GM23338 (cell line): ENCODE data around the gene ADIPOR2. TPM values are rescaled to one million over a fixed set of nuclear protein-coding genes. Genes with fewer than 3 reads are reported as not detected.

Experiments used
- ATAC-seq: fragments of 200-7000 bp; cut with Tn5 transposase; 3 replicates; pipeline ENCODE4 v1.9.1; 2020
- DNase-seq: peaks from one replicate; pipeline ENCODE4 v3.0.0-alpha.2; 2015; ENCODE audit warnings: low spot score
- H2AFZ ChIP-seq: fragments of 200-600 bp; sonication (generic); 2 replicates; pipeline ENCODE4 v1.8.0; 2016; ENCODE audit warnings: antibody characterized with exemption, mild to moderate bottlenecking, moderate library complexity
- H3F3A ChIP-seq: fragments of 200-600 bp; sonication (generic); replicated peaks from 2 replicates; pipeline ENCODE4 v1.8.0; 2017; ENCODE audit warnings: antibody characterized with exemption, mixed run types, low read depth
- H3K27ac ChIP-seq: fragments of 200-600 bp; sonication (generic); 2 replicates; pipeline ENCODE4 v1.6.1; 2016; ENCODE audit warnings: low read depth
- H3K27me3 ChIP-seq: fragments of 200-600 bp; sonication (generic); 2 replicates; pipeline ENCODE4 v1.8.0; 2016; ENCODE audit warnings: mild to moderate bottlenecking, mixed run types, moderate library complexity; ENCODE audit not compliant: insufficient read depth
- H3K36me3 ChIP-seq: fragments of 200-600 bp; sonication (generic); 2 replicates; pipeline ENCODE4 v1.8.0; 2016; ENCODE audit warnings: mild to moderate bottlenecking; ENCODE audit not compliant: insufficient read depth
- H3K4me1 ChIP-seq: fragments of 200-600 bp; sonication (generic); 2 replicates; pipeline ENCODE4 v1.8.0; 2016; ENCODE audit warnings: mild to moderate bottlenecking, moderate library complexity; ENCODE audit not compliant: insufficient read depth
- H3K4me2 ChIP-seq: fragments of 200-600 bp; sonication (generic); 2 replicates; pipeline ENCODE4 v1.7.1; 2017; ENCODE audit warnings: mixed run types
- H3K4me3 ChIP-seq: fragments of 200-600 bp; sonication (generic); 2 replicates; pipeline ENCODE4 v1.6.1; 2016; ENCODE audit warnings: mixed run types
- H3K79me2 ChIP-seq: fragments of 200-600 bp; sonication (generic); replicated peaks from 2 replicates; pipeline ENCODE4 v1.8.0; 2017; ENCODE audit warnings: mild to moderate bottlenecking; ENCODE audit not compliant: insufficient read depth
- H3K9me2 ChIP-seq: fragments of 200-600 bp; sonication (generic); 2 replicates; pipeline ENCODE4 v1.8.0; 2017; ENCODE audit not compliant: insufficient read depth
- H4K20me1 ChIP-seq: fragments of 200-600 bp; sonication (generic); replicated peaks from 2 replicates; pipeline ENCODE4 v1.8.0; 2017; ENCODE audit warnings: mild to moderate bottlenecking; ENCODE audit not compliant: insufficient read depth
- H3K27ac Mint-ChIP-seq: 2 replicates; pipeline ENCODE4 v1.8.0; 2020; ENCODE audit warnings: inconsistent platforms, mild to moderate bottlenecking, moderate library complexity, mixed read lengths
- H3K27me3 Mint-ChIP-seq: 3 replicates; pipeline ENCODE4 v1.8.0; 2022; ENCODE audit warnings: low read depth, mild to moderate bottlenecking, moderate library complexity, mixed read lengths, inconsistent platforms; ENCODE audit not compliant: insufficient read depth, poor library complexity
- H3K36me3 Mint-ChIP-seq: 3 replicates; pipeline ENCODE4 v1.8.0; 2021; ENCODE audit warnings: low read depth, mild to moderate bottlenecking, inconsistent platforms, moderate library complexity, mixed read lengths
- H3K4me1 Mint-ChIP-seq: 3 replicates; pipeline ENCODE4 v1.8.0; 2020; ENCODE audit warnings: mild to moderate bottlenecking, inconsistent platforms, mixed read lengths
- H3K4me3 Mint-ChIP-seq: 3 replicates; pipeline ENCODE4 v1.8.0; 2021; ENCODE audit warnings: moderate library complexity, mild to moderate bottlenecking, inconsistent platforms, mixed read lengths
- H3K9me3 Mint-ChIP-seq: 3 replicates; pipeline ENCODE4 v1.8.0; 2020; ENCODE audit warnings: moderate library complexity, mild to moderate bottlenecking, inconsistent platforms, mixed read lengths
- CREB1 ChIP-seq: fragments of 250-450 bp; sonication (Bioruptor Pico); IDR thresholded peaks from 2 replicates; pipeline ENCODE4 v1.5.0; 2020; ENCODE audit warnings: low read depth, mild to moderate bottlenecking, moderate library complexity
- CTCF ChIP-seq, 2 experiments: fragments of 200-600 bp in 1 of 2; sonication (generic) in 1 of 2; conservative IDR thresholded peaks; 2 replicates each; pipeline versions ENCODE4 v1.5.1 to v1.6.1; 2016 to 2017; ENCODE audit warnings: antibody characterized with exemption in 2 of 2, low read depth in 2 of 2, mild to moderate bottlenecking in 2 of 2, moderate library complexity in 1 of 2
- EZH2 ChIP-seq: fragments of 200-600 bp; sonication (generic); IDR thresholded peaks from one replicate; pipeline ENCODE4 v1.8.0; 2017; ENCODE audit warnings: antibody characterized with exemption, mild to moderate bottlenecking, low read depth; ENCODE audit not compliant: unreplicated experiment
- EZH2phosphoT487 ChIP-seq: fragments of 200-600 bp; sonication (generic); IDR thresholded peaks from one replicate; pipeline ENCODE4 v1.8.1; 2018; ENCODE audit warnings: antibody characterized with exemption; ENCODE audit not compliant: unreplicated experiment
- POLR2AphosphoS5 ChIP-seq: IDR thresholded peaks from 2 replicates; pipeline ENCODE4 v1.6.1; 2016; ENCODE audit warnings: antibody characterized with exemption, low read depth
- REST ChIP-seq: IDR thresholded peaks from one replicate; pipeline ENCODE4 v1.6.1; 2018; ENCODE audit warnings: antibody characterized with exemption; ENCODE audit not compliant: unreplicated experiment
- STAT1 ChIP-seq: IDR thresholded peaks from one replicate; pipeline ENCODE4 v1.6.1; 2016; ENCODE audit warnings: antibody characterized with exemption; ENCODE audit not compliant: unreplicated experiment
- ZNF114 ChIP-seq: fragments of 250-450 bp; sonication (Bioruptor Pico); IDR thresholded peaks from 2 replicates; pipeline ENCODE4 v1.5.0; 2020; ENCODE audit warnings: mild to moderate bottlenecking, moderate library complexity
- ZNF331 ChIP-seq: fragments of 250-450 bp; sonication (Bioruptor Pico); IDR thresholded peaks from 2 replicates; pipeline ENCODE4 v1.5.0; 2020; ENCODE audit warnings: low read depth, mild to moderate bottlenecking, moderate library complexity
- ZNF462 ChIP-seq: fragments of 250-450 bp; sonication (Bioruptor Pico); IDR thresholded peaks from 2 replicates; pipeline ENCODE4 v1.5.0; 2020; ENCODE audit warnings: mild to moderate bottlenecking, moderate library complexity
- polyA plus RNA-seq: library from polyadenylated mRNA; unstranded; fragments of >200 nt; fragmentation: Nextera tagmentation; extraction: Ambion mirVana; gene quantifications from 2 replicates; pipeline ENCODE4 v1.2.1, GENCODE V29; 2016
- total RNA-seq: library from RNA; depleted of rRNA; stranded (reverse); fragments of >200 nt; shearing (Covaris generic); gene quantifications from 2 replicates; pipeline ENCODE4 v1.2.3, GENCODE V29; 2014

The ADIPOR2 gene
- total and polyA plus RNA-seq, 2 experiments from 2014 or later = 11.7 to 36.2 TPM

GRCh38 chr12:1763153-1763552 is 72.3 kb downstream of the ADIPOR2 start:
- H3K36me3 Mint-ChIP-seq = no peaks in the 10 kb centered on the region; the same call in 2 of the 3 replicates
- Histone ChIP-seq H3K36me3 (no peaks in the 10 kb centered on the region), H4K20me1 (peaks cover 15% of the 10 kb centered on the region), H2AFZ (no peak overlapping the region), H3K27ac (no peak overlapping the region), H3K9me2 (no peaks in the 10 kb centered on the region), H3K4me3 (no peak overlapping the region), H3K79me2 (peaks cover 86% of the 10 kb centered on the region), H3K4me2 (no peak overlapping the region), H3K4me1 (peaks cover 10% of the 10 kb centered on the region; the same call in 1 of the 2 replicates), H3F3A (no peaks in the 10 kb centered on the region), H3K27me3 (no peaks in the 10 kb centered on the region)
- no peak overlapping the region for H3K4me3 Mint-ChIP-seq
- H3K4me1 Mint-ChIP-seq = peaks cover 13% of the 10 kb centered on the region; the same call in 2 of the 3 replicates
- TF ChIP-seq EZH2 (no peak), ZNF114 (CRISPR knock-in tag) (no peak), ZNF331 (no peak), STAT1 (no peak), CREB1 (no peak), EZH2phosphoT487 (no peak), ZNF462 (no peak), CTCF (conservative IDR thresholded peaks at IDR 0.05; ENCODE audit: low read depth in 2 of 2) (no peak), POLR2AphosphoS5 (no peak), REST (no peak)
- H3K9me3 Mint-ChIP-seq = no peaks in the 10 kb centered on the region
- no peak for ATAC-seq
- DNase-seq = no peak
- no peak overlapping the region for H3K27ac Mint-ChIP-seq
- no peaks in the 10 kb centered on the region for H3K27me3 Mint-ChIP-seq
